Cerebellar cortex (tissue), 1 donor: ENCODE data around the gene IL10RB.

ENCODE experiments used
- DNase-seq: peaks from one replicate; pipeline ENCODE4 v3.0.0-alpha.2; 2015; ENCODE audit warnings: low spot score

Gene IL10RB

GRCh38 chr21:33267250-33267649 is 1.1 kb downstream of the IL10RB start:
- no peak for DNase-seq

DNA sequence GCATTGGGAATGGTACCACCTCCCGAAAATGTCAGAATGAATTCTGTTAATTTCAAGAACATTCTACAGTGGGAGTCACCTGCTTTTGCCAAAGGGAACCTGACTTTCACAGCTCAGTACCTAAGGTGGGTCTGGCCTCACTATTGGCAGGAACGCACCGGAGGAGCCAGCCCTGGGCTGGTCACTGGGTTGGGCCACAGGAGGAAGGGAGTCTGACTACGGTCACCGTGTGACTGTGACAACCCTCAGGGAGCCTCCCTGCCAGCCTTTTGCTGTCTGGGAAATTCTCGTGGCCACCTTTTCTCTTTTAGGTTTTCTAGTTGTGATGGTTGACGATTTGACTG is 2.2 kb downstream of the IL10RB start:
- DNase-seq, result no peak

- DNase-seq, result peak; percentile 81
Observed at GRCh38 chr21:33268737-33269441, 2.7 kb downstream of the IL10RB start.

GRCh38 chr21:33270986-33271385 is 4.8 kb downstream of the IL10RB start:
- no peak for DNase-seq

DNA sequence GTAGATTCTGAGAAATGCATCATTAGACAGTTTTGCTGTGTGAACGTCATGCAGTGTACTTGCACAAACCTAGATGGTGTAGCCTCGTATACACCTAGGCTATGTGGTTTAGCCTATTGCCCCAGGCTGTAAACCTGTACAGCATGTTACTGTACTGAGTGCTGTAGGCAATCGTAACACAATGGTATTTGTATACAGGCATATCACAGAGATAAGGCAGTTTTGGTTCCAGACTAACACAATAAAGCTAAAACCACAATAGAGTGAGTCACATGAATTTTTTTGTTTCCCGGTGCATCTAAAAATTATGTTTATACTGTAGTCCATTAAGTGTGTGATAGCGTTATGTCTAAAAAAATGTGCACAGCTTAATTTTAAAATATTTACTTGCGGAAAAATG is 6.9 kb downstream of the IL10RB start:
- no peak for DNase-seq

GRCh38 chr21:33278721-33279120 is 12.6 kb downstream of the IL10RB start:
- DNase-seq, result no peak

- DNase-seq, result no peak
Observed at GRCh38 chr21:33279330-33279820, 13.2 kb downstream of the IL10RB start.

DNA sequence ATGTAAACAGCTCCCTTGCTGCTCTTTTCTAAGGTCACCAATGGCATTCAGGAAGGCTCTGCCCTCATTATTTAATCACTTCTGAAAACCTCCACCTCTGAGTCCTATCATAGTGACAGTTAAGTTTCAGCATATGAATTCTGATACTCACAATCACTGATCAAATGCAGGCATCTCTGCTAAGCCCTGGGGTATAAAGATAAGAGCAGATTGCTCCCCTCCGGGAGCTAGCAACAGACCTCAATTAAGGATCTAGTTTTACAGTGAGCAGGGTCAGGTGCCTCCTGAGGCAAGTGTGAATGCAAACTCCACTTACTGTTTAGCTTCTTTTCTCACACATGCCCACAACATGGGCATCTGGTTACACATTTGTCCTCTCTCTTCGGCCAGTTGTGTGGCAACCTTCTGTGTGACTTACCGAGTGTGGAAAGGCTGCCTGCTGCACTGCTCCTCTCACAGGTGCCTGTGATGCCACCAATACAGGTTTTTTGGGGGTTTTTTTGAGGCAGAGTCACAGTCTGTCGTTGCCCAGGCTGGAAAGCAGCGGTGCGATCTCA is 15.0 kb downstream of the IL10RB start:
- DNase-seq, result no peak

- DNase-seq, result no peak
Observed at GRCh38 chr21:33283203-33283602, 17.0 kb downstream of the IL10RB start.

DNA sequence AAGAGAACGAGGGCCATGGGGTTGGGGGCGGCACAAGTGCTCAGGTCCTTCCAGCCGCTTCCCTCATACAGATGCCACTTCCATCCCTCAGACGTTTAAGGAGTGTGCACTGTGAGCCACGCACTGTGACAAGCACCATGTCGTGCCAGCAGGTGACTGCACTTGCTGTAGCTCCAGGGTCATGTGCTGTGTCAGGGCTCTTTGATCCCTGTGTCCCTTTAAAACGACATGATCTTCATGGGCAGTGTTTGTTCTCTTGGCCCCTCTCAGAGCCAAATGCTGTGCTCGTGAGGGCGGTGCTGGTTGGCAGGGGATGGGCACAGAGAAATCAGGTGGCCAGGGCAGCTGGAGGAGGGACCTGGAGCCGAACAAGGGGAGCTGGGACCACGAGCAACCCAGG is 19.9 kb downstream of the IL10RB start:
- DNase-seq, result no peak

- DNase-seq, result no peak
Observed at GRCh38 chr21:33286600-33287456, 20.7 kb downstream of the IL10RB start.

DNA sequence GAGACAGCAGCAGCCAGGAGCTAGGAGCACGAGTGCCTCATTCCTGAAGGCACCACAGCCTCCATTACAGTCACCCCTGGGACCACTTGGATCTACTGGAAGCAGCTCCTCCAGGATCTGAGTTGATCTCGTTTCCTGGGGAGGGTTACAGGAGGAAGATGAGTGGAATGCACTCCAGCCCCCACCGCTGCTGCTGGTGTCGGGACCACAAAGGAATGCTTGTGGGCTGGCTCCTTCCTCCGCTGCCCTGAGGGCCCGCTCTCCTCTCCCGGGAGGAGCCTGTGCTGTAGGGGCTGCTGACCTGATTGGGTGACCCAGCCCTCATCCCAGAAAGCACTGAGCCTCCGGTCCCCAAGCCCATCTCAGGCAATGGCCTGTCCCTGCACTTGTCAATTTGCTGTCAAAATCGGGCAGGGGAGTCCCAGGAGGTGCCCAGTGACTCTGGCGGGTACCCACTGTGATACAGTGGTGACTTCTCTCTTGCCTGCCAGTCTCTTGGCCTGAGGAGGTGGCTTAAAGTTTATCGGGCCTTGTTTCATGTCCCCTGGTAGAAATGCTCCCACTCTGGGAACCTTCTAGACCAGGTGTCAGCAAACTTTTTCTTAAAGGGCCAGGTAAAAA is 23.1 kb downstream of the IL10RB start:
- DNase-seq, result no peak

DNA sequence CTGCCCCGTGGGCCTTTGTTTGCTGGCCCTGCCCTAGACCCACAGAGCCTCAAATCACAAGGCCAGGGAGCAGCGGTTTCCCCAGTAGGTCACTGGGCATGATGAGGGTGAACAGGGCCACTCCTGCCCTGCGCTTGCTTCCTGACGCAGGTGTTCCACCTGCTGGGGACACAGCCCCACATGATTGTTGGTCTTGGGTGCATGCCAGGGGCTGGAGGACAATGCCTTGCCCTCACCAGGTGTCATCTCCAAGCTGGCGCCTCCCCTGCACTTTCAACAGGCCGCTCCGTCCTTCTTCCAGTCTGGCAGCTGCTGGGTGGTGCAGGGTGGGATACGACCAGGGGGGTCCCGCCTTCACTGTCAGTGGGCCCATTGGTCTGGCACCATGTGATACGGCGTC is 24.3 kb downstream of the IL10RB start:
- DNase-seq, result no peak

GRCh38 chr21:33291686-33292085 is 25.5 kb downstream of the IL10RB start:
- no peak for DNase-seq

DNA sequence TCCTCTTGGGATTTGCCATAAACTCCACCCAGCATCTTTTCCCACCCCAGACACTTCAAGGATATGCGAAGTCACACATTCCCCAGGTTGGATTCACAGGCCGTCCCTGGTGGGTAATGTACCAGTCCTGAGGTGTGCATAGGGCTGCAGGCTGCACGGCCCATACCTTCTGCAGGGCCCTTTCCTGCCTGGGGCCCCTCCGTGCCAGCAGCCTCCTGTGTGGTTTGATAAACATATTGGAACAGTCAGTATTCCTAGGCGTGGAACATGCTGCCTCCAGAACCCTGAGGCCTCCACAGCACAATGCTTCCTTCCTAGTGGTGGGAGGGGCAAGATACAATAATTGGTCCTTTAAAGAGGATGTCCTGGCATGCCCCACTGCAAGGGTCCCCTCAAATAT is 26.6 kb downstream of the IL10RB start:
- DNase-seq, result no peak

GRCh38 chr21:33293136-33293535 is 27.0 kb downstream of the IL10RB start:
- no peak for DNase-seq

GRCh38 chr21:33293811-33294216 is 27.6 kb downstream of the IL10RB start:
- DNase-seq, result no peak

GRCh38 chr21:33296156-33296555 is 30.0 kb downstream of the IL10RB start:
- DNase-seq, result no peak

DNA sequence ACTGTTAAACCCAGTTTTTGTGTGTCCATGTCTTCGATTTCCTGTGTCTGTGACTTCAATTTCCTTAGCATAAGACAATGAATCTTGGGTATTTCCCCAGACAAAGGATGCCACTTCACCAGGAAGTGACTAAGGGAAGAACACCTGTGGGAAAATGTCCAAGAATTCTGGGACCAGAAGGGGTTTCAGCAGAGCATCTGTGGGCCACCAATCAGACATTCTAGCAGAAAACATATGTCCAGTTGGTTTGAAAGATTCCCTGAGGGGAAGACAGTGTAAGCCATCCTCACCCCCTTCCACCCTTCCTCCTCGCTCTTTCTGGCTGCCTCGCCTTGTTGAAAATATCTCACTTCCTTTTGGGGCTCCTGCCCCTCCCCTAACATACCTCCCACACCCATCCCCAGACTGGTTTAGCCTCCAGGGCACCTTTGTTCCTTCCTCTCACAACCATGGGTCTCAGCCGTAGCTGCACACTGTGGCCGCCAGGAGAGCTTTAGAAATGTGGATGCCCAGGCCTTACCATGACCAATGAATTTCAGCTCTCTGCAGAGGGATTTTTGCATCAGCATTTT is 33.1 kb downstream of the IL10RB start:
- DNase-seq, result no peak

DNA sequence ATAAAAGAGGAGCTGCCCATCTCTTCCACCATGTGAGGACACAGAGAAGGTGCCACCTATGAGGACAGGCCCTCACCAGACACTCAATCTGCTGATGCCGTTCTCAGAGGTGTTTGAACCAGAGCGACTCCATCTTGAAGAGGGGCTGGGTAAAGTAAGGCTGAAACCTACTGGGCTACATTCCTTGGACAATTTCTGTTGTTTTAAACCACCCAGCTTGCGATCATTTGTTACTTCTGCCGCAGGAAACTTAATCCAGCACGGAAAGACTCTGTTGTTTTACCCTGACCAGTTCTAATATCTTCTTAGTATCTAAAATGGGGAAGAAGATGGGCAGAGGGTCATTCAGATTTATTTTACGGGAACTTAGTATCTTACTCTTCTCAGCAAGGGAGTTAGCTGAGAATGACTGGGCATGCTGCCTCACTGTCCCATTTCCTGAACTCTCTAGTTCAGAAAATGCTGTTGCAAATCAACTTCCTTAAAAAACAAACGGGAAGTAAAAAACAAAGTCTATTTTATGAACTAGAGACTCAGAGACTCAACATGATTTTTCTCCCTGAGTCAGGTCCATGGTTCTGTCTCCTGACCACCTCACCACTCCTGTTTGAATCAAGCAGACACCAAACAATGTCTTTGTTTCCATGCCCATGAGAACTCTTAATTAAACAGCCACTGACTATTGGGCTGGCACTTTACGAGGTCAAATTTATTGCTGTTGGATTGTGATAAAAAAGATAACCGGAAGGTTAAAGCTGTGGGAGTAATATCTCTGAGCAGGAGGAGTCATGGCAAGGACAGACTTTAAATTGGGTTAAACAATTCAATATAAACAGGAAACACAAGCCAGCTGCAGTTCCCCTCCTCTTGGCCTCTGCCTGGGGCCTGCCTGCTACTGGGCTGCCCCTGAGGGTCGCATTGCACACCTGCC is 34.8 kb downstream of the IL10RB start:
- no peak for DNase-seq

GRCh38 chr21:33301632-33302002 is 35.5 kb downstream of the IL10RB start:
- DNase-seq, result no peak
